OCI-LY1 (cell line): ENCODE data around the gene NUP93.

Source experiments
- H2AFZ ChIP-seq: fragments of 200-600 bp; sonication (generic), shearing (Covaris generic); 2 replicates; pipeline ENCODE4 v1.6.0; 2014; ENCODE audit warnings: antibody characterized with exemption, mild to moderate bottlenecking, low read length
- H3F3A ChIP-seq: fragments of 200-600 bp; sonication (generic), shearing (Covaris generic); 2 replicates; pipeline ENCODE4 v1.6.0; 2014; ENCODE audit warnings: mild to moderate bottlenecking, antibody characterized with exemption, low read length, moderate library complexity; ENCODE audit not compliant: insufficient read depth
- H3K27ac ChIP-seq: fragments of 200-600 bp; sonication (generic); 2 replicates; pipeline ENCODE4 v1.5.1; 2014; ENCODE audit warnings: low read length, mixed run types, mild to moderate bottlenecking, low read depth; ENCODE audit not compliant: poor library complexity, severe bottlenecking
- H3K27me3 ChIP-seq: fragments of 200-600 bp; sonication (generic); 2 replicates; pipeline ENCODE4 v1.6.0; 2014; ENCODE audit warnings: antibody characterized with exemption, mild to moderate bottlenecking, low read length, moderate library complexity; ENCODE audit not compliant: insufficient read depth
- H3K36me3 ChIP-seq: fragments of 200-600 bp; sonication (generic); 2 replicates; pipeline ENCODE4 v1.6.1; 2014; ENCODE audit warnings: mild to moderate bottlenecking, antibody characterized with exemption, low read length, moderate library complexity, mixed read lengths; ENCODE audit not compliant: insufficient read depth
- H3K4me1 ChIP-seq: fragments of 200-600 bp; sonication (generic); 2 replicates; pipeline ENCODE4 v1.5.1; 2014; ENCODE audit warnings: mild to moderate bottlenecking, low read length, moderate library complexity; ENCODE audit not compliant: insufficient read depth, severe bottlenecking
- H3K4me2 ChIP-seq: fragments of 200-600 bp; sonication (generic), shearing (Covaris generic); 2 replicates; pipeline ENCODE4 v1.6.1; 2014; ENCODE audit warnings: low read length
- H3K4me3 ChIP-seq: fragments of 200-600 bp; sonication (generic); 2 replicates; pipeline ENCODE4 v1.5.1; 2014; ENCODE audit warnings: low read length, low read depth, mild to moderate bottlenecking, mixed read lengths; ENCODE audit not compliant: poor library complexity, severe bottlenecking
- H3K79me2 ChIP-seq: fragments of 200-600 bp; shearing (Covaris generic); 2 replicates; pipeline ENCODE4 v1.6.1; 2016; ENCODE audit warnings: mixed run types, low read length, mixed read lengths; ENCODE audit not compliant: insufficient read depth
- H3K9ac ChIP-seq: fragments of 200-600 bp; sonication (generic), shearing (Covaris generic); 2 replicates; pipeline ENCODE4 v1.6.1; 2014; ENCODE audit warnings: mild to moderate bottlenecking, low read length, mixed read lengths
- H3K9me2 ChIP-seq: fragments of 200-600 bp; sonication (generic), shearing (Covaris generic); 2 replicates; pipeline ENCODE4 v1.6.1; 2014; ENCODE audit warnings: low read depth, mild to moderate bottlenecking, low read length, mixed read lengths
- H3K9me3 ChIP-seq: fragments of 200-600 bp; shearing (Covaris generic); 2 replicates; pipeline ENCODE4 v1.6.1; 2014; ENCODE audit warnings: low read length, mixed read lengths
- H4K20me1 ChIP-seq: fragments of 200-600 bp; sonication (generic), shearing (Covaris generic); 2 replicates; pipeline ENCODE4 v1.6.0; 2016; ENCODE audit warnings: mild to moderate bottlenecking, low read length; ENCODE audit not compliant: insufficient read depth
- CTCF ChIP-seq: fragments of 200-600 bp; sonication (generic), shearing (Covaris generic); IDR thresholded peaks from 2 replicates; pipeline ENCODE4 v1.5.1; 2017; ENCODE audit warnings: mild to moderate bottlenecking, antibody characterized with exemption, low read length, moderate library complexity, mixed read lengths
- EZH2 ChIP-seq: fragments of 200-600 bp; sonication (generic), shearing (Covaris generic); IDR thresholded peaks from 2 replicates; pipeline ENCODE4 v1.8.0; 2017; ENCODE audit warnings: borderline replicate concordance, mixed run types, mild to moderate bottlenecking, antibody characterized with exemption, low read length, moderate library complexity, mixed read lengths

Gene NUP93

GRCh38 chr16:56769677-56770076 lies 39.7 kb downstream of the NUP93 start:
- Histone ChIP-seq H3K4me2 (no peak overlapping the region), H3K9ac (no peak overlapping the region), H3K4me3 (no peak overlapping the region), H3F3A (no peaks in the 10 kb centered on the region), H3K4me1 (no peaks in the 10 kb centered on the region), H3K9me3 (no peaks in the 10 kb centered on the region), H4K20me1 (no peaks in the 10 kb centered on the region), H3K27me3 (no peaks in the 10 kb centered on the region), H3K36me3 (peaks cover 3% of the 10 kb centered on the region; the same call in 1 of the 2 replicates), H2AFZ (no peak overlapping the region), H3K9me2 (no peaks in the 10 kb centered on the region), H3K79me2 (peaks cover 4% of the 10 kb centered on the region; the same call in 1 of the 2 replicates), H3K27ac (no peak overlapping the region)
- no peak for TF ChIP-seq CTCF
- TF ChIP-seq EZH2: no peak

GRCh38 chr16:56771558-56772279 lies 41.8 kb downstream of the NUP93 start:
- Histone ChIP-seq H3K36me3 (peaks cover under 1% of the 10 kb centered on the region; the same call in 1 of the 2 replicates), H3K79me2 (peaks cover 4% of the 10 kb centered on the region; the same call in 1 of the 2 replicates), H3K9ac (no peak overlapping the region), H2AFZ (no peak overlapping the region), H3F3A (no peaks in the 10 kb centered on the region), H4K20me1 (no peaks in the 10 kb centered on the region), H3K27me3 (no peaks in the 10 kb centered on the region), H3K4me2 (no peak overlapping the region), H3K27ac (no peak overlapping the region), H3K9me2 (no peaks in the 10 kb centered on the region), H3K9me3 (no peaks in the 10 kb centered on the region), H3K4me1 (no peaks in the 10 kb centered on the region), H3K4me3 (no peak overlapping the region)
- TF ChIP-seq EZH2: no peak
- TF ChIP-seq CTCF: no peak

- H3K9ac ChIP-seq: no peak overlapping the region
- H3K4me2 ChIP-seq: no peak overlapping the region
- H4K20me1 ChIP-seq: no peaks in the 10 kb centered on the region
- no peaks in the 10 kb centered on the region for H3K9me3 ChIP-seq
- H3K4me1 ChIP-seq: no peaks in the 10 kb centered on the region
- TF ChIP-seq CTCF (no peak), EZH2 (no peak)
- H3K36me3 ChIP-seq: no peaks in the 10 kb centered on the region; the same call in 1 of the 2 replicates
- peaks cover 4% of the 10 kb centered on the region; the same call in 1 of the 2 replicates for H3K79me2 ChIP-seq
- no peak overlapping the region for H2AFZ ChIP-seq
- H3F3A ChIP-seq: no peaks in the 10 kb centered on the region
- H3K27ac ChIP-seq: no peak overlapping the region
- no peak overlapping the region for H3K4me3 ChIP-seq
- H3K9me2 ChIP-seq: no peaks in the 10 kb centered on the region
- H3K27me3 ChIP-seq: no peaks in the 10 kb centered on the region
These were observed 43.6 kb downstream of the NUP93 start for GRCh38 chr16:56773532-56773931.
